HG03575 (cell line): Measurements from ENCODE around the gene RAP1GAP2.
"Not testable (repeated sequence)": the region's sequence is repeated elsewhere in the genome, so short reads cannot be mapped to it uniquely, and the experiment has no call there.

ENCODE experiments used
- ATAC-seq: cut with Tn5 transposase; IDR thresholded peaks from one replicate; pipeline ENCODE4 v1.9.1; 2021; ENCODE audit not compliant: unreplicated experiment, insufficient number of reproducible peaks, low FRiP score; ENCODE audit errors: extremely low read depth

Gene RAP1GAP2

DNA sequence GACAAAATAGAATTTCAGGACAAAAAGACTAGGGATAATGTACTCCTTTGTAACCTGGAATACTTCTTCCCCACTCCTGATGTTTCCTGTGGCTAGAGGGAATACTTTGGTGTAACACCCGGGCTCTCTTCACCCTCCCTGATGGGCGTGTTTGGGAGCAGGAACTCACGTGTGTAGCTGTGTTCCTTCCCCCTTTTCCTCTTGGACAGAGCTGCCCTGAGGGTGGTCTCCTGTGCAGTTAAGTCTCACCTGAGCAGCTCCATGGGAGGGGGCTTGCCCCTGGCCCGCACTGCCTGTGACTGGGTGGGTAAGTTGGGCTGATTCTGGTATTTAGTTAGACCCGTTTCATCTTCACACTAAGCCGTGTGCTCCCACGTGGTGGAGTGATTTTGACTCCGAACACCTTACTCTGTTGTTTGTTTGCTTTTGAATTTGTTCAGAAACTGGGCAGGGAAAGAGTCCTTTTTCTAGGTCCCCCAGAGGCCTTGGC is 179.3 kb downstream of the RAP1GAP2 start:
- ATAC-seq: no peak

DNA sequence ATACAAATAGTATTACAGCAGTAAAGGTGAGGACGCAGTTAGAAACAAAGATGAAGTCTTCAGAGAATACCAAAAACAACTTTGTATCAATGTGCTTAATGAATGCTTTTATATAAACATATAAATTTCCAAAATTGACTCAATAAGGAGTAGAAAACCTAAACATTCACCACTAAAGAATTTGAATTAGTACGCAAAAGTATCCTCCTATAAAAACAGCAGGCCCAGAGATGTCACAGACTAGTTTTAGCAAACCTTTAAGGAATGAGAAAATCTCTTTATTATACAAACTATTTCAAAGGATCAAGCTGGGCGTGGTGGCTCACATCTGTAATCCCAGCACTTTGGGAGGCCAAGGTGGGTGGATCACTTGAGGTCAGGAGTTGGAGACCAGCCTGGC is 180.9 kb downstream of the RAP1GAP2 start:
- ATAC-seq: no peak

DNA sequence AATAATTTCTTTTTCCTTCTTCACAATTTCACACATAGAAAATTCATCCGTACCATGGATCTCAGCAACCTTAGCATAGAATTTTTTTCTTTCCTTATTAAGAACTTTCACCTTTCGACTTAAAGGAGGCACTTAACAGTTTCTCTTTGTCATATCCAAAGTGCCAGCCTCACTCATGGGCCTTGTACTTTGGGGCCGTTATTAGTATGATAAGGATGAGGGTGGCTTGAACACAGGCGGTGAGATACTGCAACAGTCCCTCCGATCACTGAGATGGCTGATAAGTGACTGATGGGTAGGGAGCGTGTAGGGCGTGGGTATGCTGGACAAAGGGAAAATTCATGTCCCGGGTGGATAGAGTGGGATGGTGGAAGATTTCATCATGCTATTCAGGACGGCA is 181.9 kb downstream of the RAP1GAP2 start:
- no peak for ATAC-seq

DNA sequence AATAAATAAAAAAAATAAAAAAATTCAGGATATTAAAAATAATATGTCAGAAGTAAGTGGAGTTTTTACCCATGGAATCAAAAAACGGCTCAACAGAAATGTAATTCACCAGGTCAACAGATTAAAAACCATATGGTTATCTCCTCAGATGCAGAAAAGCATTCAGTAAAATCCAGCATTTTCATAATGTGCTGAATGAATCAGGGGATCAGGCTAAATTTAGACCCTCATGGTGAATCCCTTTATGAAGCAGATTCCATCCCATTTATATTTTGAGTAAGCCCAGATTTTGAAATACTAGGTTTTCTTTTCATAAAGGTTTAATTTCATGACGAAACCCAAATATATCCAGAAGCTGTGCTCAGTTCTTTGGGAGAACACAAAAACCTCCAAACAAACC is 182.8 kb downstream of the RAP1GAP2 start:
- no peak for ATAC-seq

DNA sequence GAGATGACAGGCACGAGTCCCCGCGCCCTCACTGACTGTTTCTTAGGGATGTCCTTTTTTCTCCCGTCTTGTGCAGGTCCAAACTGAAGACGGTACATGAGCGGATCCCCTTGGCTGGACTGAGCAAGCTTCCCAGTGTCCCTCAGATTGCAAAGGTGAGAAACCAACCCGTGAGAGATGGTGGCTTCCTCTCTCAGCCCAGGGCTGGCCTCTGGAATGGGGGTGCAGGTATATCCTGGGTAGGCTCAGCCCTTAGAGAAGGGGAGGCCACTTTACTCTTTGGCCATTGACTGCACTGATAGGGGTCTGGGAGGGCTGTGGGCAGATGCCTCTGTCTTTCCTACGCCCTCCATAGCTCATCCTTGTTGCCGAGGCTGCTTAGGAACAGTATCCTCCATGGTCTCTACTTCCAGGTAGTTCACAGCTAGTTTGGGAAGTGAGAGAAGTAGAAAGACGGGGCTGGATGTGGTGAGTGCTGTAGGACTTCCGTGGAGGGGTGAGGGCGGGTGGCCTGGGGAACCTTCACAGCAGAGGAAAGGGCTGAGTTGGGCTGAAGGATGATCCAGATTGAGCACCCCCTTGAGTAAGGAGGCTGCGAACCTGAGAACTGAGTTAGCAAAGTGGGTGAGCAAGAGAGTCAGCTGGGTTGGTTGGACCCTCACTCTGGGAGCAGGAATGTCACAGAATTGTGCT is 184.1 kb downstream of the RAP1GAP2 start:
- no peak for ATAC-seq

DNA sequence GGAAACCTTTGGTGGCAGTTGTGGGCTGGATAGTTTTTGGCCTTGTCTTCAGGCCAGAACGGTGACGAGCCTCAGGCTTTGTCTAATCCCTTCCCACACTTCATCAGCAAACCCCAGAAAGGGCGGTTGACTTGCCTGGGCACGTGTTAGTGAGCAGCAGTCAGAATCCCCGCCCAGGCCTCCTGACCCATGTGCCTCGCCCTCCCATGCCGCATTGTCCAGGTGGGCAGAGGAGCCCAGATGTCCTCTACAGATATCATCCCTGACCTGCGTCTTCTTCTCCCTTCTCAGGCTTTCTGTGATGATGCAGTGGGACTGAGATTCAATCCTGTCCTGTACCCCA is 184.6 kb downstream of the RAP1GAP2 start:
- ATAC-seq: no peak

DNA sequence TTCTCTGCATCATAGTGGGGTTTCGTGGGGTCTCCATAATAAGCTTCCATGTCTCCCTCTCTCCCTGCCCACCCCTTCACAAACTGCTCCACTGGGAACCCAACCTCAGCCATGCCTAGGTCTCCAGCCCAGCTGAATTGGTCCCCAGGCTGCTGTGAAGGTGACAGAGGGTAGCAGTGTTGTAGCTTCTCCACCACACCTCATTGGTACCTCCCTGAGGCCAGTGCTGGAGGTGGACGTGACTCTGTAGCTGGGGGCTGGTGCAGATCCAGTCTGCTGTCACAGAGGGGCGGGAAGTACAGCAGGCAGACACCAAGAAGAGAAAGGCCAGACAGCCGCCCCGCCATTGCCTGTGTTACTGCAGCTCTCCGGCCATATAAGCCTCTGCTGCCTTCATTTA is 185.1 kb downstream of the RAP1GAP2 start:
- no peak for ATAC-seq

DNA sequence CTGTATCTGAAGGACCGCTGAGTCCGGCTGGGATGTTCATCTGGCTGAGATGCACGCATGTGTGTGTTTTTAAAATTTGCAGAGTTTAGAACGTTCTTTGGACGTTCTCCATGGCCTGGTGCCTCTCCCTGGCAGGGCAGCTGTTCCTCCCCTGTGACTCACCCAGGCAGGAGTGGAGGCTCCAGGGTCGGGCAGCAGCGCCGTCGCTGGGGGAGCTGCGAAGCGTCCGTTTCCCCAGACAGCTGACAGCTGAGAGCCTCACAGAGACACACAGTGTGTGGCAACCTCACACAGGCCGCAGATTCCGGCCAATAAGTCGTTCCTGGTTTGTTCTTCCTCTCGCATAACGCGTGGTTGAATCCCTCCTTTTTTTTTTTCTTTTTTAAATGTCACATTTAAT is 186.6 kb downstream of the RAP1GAP2 start:
- no peak for ATAC-seq

DNA sequence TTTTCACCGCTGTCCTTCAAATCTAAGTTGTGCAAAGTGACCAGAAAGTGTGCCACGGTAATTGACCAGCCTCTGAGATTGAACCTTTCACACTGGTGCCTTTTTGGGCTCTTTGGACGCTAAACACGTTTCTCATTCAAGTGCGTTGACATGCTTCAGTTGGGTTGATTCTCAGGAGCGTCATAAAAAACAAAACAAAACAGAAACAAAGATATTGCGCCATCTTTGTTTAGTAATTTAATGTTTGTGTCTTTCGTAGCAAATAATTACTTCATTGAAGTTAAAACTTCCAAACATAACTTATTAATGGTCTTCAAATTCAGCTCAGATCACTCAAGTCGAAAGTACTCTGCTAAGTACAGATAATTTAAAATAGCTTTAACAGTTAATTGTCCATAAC is 187.0 kb downstream of the RAP1GAP2 start:
- ATAC-seq: no peak

DNA sequence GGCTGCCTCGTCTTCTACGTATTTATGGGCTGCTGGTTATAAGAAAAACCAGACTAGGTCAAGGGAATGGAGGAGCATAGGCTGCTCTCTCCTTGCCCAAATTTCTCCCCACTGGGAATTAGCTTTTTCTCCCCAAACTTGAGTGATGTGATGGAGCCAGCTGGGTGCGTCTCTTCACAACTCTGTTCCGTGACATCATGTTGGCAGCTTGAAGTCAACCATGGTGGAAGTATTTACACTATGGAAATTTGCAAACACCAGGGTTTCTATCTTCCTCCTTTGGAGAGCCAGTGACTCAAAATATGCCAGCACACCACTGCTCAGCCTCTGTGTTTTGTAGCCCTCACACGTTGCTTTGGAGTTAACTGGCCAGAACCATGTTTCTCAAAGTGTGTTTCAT is 189.1 kb downstream of the RAP1GAP2 start:
- ATAC-seq: no peak

DNA sequence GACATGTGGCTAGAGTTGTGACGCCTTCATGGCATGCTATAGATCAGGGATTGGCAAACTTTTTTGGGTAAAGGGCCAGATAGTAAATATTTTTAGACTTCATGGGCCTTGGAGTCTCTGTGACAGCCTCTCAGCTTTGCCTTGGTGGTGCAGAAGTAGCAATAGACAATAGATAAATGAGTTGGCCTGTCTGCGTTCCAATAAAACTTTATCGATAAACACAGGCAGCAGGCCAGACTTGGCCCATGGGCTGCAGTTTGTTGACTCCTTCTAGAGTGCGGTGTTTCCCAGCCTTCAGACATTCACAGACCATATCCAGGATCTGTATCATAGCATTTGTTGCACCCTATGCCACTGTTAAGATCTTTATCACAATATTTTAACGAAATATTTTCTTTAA is 190.7 kb downstream of the RAP1GAP2 start:
- ATAC-seq: no peak

DNA sequence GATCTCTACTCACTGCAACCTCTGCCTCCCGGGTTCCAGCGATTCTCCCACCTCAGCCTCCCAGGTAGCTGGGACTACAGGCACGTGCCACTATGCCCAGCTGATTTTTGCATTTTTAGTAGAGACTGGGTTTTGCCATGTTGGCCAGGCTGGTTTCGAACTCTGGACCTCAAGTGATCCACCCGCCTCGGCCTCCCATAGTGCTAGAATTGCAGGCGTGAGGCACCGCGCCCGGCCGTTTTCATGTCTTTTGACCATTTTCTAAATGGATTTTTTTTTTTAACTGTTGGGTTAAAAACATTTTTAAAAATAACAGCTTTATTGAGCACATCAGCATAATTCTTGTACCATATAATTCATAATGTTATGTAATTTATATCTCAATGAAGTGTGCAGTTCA is 193.2 kb downstream of the RAP1GAP2 start:
- not testable (repeated sequence) for ATAC-seq

DNA sequence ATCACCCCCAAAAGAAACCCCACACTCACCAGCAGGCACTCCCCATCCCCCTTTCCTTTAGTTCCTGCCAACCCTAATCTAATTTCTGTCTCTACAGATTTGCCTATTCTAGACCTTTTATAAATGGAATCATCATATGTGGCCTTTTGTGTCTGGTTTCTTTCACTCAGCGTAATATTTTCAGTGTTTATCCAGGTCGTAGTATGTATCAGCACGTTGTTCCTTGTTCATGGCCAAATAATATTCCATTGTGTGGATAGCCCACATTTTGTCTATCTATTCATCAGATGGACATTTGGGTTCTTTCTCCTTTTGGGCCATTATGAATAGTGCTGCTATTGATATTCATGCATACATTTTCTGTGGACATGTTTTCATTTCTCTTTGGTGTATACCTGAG is 193.6 kb downstream of the RAP1GAP2 start:
- no peak for ATAC-seq

DNA sequence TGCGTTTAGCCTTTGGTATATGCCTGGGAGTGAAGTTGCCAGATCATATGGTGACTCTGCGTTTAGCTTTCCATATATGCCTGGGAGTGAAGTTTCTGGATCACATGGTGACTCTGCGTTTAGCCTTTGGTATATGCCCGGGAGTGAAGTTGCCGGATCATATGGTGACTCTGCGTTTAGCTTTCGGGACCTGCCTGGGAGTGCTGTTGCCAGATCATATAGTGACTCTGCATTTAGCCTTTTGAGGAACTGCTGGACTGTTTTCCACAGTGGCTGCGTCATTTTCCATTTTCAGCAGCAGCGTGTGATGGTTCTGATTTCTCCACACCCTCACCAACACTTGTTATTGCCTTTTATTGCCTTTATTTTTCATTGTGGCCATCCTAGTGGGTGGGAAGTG is 194.2 kb downstream of the RAP1GAP2 start:
- no peak for ATAC-seq

DNA sequence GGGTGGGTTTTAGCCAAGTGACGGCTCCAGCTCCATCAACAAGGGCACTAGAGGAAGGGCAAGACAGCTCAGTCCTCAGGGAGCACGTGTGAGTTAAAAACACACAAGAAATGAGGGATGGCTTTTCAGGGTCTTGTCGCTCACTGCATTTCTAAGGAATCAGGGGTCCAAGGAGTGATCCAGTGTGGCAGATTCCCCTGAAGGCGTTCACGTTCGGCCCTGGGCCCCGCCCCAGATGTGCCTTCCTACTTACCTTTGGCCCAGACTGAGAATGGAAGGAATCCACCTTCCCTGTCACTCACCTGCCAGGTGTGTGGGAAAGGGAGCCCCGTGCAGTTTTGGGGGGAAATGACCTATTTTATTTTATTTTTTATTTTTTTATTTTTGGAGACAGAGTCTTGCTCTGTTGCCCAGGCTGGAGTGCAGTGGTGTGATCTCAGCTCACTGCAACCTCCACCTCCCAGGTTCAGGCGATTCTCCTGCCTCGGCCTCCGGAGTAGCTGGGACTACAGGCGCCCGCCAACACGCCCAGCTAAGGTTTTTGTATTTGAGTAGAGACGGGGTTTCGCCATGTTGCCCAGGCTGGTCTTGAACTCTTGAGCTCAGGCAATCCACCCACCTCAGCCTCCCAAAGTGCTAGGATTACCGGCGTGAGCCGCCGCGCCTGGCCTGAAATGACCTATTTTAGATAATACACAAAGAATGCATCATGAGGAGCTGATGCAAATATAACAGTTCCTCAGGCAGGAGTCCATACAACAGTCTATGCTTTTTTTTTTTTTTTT is 195.3 kb downstream of the RAP1GAP2 start:
- not testable (repeated sequence) for ATAC-seq

DNA sequence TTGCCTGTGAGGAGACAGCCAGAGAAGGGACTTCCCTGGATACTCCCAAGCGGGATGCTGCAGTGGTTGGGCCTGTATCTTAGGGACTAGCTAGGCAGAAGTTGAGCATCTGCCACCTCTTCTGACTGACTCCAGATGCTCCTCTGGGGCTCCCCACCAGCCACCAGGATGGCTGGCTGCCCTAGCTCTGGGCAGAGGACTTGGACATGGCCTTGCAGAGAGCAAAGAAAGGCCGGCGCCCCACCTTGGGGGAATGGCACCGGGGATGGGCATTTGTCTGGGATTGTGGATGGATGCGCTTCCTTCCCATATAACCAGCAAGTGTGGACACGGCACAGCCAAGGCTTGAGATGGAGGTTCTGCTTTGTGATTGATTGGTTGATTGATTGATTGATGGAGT is 198.2 kb downstream of the RAP1GAP2 start:
- no peak for ATAC-seq

DNA sequence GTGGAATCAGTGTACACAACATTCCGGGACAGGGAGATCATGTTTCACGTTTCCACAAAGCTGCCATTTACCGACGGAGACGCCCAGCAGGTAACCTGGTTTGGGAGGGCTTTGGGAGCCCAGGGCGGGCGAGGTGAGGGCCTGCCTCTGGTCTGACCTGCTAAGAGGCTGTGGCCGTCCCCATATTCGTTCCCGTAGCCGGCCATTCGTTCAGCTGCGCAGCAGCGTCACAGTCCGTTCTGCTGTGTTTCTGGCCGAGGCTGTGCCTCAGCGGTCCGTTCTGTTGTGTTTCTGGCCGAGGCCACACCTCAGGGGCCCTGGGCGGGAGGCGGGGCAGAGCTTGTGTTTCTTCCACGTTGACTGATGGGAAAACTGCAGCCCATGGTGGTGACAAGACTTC is 199.1 kb downstream of the RAP1GAP2 start:
- no peak for ATAC-seq

DNA sequence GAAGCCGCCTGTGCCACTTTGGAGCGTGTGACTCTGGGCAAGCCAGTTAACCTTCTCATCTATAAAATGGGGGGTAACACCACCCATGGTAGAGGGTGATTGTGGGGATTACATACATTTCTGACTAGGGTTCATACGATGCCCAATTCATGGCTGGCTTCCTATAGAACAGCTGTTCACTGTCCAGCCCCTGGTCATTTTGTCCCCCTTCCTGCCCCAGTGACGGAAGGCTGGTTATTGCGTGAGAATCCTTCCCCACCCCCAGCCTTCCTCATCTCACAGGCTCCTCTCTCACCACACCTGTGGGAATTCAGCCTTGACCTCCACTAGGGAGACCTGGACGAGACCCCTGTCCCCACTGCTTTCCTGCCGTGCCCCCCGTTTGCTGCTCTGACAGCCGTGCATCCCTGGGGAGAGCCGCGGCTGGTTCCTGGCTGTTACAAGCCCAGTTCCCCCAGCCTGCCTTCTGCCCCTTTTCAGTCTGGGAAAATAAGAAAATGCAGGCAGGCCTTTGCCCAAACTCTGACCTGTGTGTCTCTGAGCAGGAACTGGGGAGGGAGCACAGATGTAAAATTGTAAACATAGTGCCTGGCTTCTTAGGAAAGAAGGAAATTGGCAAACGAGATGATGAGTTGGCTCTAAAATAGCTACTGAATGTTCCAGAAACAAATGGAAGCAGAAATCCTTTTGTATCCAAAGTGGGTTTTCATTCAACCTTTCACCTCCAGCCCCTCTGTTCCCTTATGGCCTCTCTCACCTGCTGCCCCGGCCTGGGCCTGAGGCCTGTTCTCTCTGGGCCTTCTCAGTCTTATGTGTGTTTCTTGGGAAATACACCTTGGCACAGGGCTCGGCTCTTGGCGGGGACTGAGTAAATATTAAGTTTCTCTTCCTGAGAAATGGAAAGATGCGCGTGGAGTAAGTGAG is 199.9 kb downstream of the RAP1GAP2 start:
- no peak for ATAC-seq

DNA sequence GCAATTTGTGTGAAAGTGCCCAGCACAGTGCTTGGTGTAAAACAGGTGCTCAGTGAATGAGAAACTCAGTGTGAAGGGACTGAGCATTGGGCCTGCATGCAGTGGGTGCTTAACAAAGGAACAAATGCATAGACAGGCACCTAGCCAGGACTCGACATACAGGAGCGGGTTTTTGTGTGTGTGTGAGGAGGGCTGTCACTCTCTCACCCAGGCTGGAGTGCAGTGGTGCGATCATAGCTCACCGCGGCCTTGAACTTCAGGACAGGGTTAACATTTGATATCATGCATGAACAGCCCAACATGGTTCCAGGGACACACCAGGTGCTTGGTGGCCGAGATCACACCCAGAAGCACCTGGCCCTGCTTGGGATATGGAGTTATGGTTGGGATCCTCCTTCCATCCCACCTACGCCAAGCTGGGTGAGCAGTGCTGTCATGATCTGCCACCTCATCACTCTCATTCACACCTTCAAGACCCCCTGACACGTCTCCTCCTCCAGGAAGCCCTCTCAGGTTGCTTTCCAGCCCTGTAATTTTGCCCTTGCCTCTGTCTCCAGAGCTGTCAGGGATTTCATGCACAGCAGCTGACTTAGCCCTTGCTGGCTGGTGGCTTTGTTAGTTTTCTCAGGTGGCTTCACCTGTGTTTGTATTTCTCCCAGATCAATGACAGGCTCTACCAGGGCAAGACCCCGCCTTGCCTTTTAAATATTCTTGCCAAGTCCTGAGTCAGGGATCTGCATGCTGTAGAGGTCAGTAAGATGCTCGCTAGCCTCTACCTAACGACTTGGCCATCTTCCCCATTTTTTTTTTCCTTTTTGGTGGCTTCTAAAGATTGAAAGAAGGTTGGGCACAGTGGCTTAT is 200.8 kb downstream of the RAP1GAP2 start:
- ATAC-seq: no peak
